ENCODE measurements around the gene MAGEA3. TPM values are rescaled to one million over a fixed set of nuclear protein-coding genes. Genes with fewer than 3 reads are reported as not detected.
"Not testable (repeated sequence)": the region's sequence is repeated elsewhere in the genome, so short reads cannot be mapped to it uniquely, and the experiment has no call there.

The MAGEA3 gene
- total RNA-seq, 4 donors from 2014 or later, result not detected

GRCh38 chrX:152725409-152725808, 26.8 kb downstream of the MAGEA3 start:
- H3K36me3 ChIP-seq, result no peaks in the 10 kb centered on the region
- no peak overlapping the region for H3K27ac ChIP-seq
- no peak for ATAC-seq
- H3K4me1 ChIP-seq, result no peaks in the 10 kb centered on the region
- TF ChIP-seq CTCF (IDR thresholded peaks at IDR 0.05), result no peak
- no peak for TF ChIP-seq POLR2A (IDR thresholded peaks at IDR 0.05)
- no peak for TF ChIP-seq EP300 (IDR thresholded peaks at IDR 0.05)
- no peak for TF ChIP-seq POLR2AphosphoS5 (IDR thresholded peaks at IDR 0.05)
- 69 to 73% methylated on average over 2 to 4 of the region's 7 CpGs for WGBS, 2 donors (ENCODE audit: low coverage in 1 of 2)
- no peaks in the 10 kb centered on the region for H3K27me3 ChIP-seq
- no peak overlapping the region for H3K4me3 ChIP-seq
- H3K9me3 ChIP-seq, result no peaks in the 10 kb centered on the region

DNA sequence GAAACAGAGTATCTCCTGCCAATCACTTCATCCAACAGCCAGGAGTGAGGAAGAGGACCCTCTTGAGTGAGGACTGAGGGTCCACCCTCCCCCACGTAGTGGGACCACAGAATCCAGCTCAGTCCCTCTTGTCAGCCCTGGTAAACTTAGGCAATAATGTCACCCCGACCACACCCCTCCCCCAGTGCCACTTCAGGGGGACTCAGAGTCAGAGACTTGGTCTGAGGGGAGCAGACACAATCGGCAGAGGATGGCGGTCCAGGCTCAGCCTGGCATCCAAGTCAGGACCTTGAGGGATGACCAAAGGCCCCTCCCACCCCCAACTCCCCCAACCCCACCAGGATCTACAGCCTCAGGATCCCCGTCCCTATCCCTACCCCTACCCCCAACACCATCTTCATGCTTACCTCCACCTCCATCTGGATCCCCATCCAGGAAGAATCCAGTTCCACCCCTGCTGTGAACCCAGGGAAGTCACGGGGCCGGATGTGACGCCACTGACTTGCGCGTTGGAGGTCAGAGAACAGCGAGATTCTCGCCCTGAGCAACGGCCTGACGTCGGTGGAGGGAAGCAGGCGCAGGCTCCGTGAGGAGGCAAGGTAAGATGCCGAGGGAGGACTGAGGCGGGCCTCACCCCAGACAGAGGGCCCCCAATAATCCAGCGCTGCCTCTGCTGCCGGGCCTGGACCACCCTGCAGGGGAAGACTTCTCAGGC, 34.8 kb downstream of the MAGEA3 start, which contains the start of the genes CSAG1 and MAGEA12:
Gene CSAG1, minus strand, starts transcription at position 461 of the 715 bp plus-strand sequence. CDS start 1,261 bp downstream, outside the sequence.
Gene MAGEA12, plus strand, starts transcription at position 497 of the 715 bp plus-strand sequence. CDS start 2,405 bp downstream, outside the sequence.
- no peak within 1 kb of the TSS for H3K4me3 ChIP-seq
- ATAC-seq, result no peak
- no CpG with 5 or more reads among the region's 21 CpGs for WGBS, 2 donors (ENCODE audit: low coverage in 1 of 2)
- no peaks in the 10 kb centered on the region for H3K9me3 ChIP-seq
- no peaks in the 10 kb centered on the region for H3K36me3 ChIP-seq
- TF ChIP-seq POLR2AphosphoS5 (IDR thresholded peaks at IDR 0.05) (no peak), EP300 (IDR thresholded peaks at IDR 0.05) (no peak), CTCF (IDR thresholded peaks at IDR 0.05) (no peak), POLR2A (IDR thresholded peaks at IDR 0.05) (no peak)
- no peak within 1 kb of the TSS for H3K27ac ChIP-seq
- no peaks in the 10 kb centered on the region for H3K27me3 ChIP-seq
- H3K4me1 ChIP-seq, result no peaks in the 10 kb centered on the region

DNA sequence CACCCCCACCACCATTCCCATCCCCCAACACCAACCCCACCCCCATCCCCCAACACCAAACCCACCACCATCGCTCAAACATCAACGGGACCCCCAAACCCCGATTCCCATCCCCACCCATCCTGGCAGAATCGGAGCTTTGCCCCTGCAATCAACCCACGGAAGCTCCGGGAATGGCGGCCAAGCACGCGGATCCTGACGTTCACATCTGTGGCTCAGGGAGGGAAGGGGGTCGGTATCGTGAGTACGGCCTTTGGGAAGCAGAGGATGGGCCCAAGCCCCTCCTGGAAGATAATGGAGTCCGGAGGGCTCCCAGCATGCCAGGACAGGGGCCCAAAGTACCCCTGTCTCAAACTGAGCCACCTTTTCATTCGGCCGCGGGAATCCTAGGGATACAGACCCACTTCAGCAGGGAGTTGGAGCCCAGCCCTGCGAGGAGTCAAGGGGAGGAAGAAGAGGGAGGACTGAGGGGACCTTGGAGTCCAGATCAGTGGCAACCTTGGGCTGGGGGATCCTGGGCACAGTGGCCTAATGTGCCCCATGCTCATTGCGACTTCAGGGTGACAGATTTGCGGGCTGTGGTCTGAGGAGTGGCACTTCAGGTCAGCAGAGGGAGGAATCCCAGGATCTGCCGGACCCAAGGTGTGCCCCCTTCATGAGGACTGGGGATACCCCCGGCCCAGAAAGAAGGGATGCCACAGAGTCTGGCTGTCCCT, 35.7 kb downstream of the MAGEA3 start:
- H3K27ac ChIP-seq, result not testable (repeated sequence)
- WGBS, 2 donors (ENCODE audit: low coverage in 1 of 2), result no CpG with 5 or more reads among the region's 22 CpGs

DNA sequence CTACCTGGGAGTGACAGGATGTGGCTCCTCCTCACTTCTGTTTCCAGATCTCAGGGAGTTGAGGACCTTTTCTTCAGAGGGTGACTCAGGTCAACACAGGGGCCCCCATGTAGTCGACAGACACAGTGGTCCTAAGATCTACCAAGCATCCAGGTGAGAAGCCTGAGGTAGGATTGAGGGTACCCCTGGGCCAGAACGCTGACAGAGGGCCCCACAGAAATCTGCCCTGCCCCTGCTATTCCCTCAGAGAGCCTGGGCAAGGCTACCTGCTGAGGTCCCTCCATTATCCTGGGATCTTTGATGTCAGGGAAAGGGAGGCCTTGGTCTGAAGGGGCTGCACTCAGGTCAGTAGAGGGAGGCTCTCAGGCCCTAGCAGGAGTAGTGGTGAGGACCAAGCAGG, 36.5 kb downstream of the MAGEA3 start:
- no peaks in the 10 kb centered on the region for H3K9me3 ChIP-seq
- no peaks in the 10 kb centered on the region for H3K36me3 ChIP-seq
- H3K4me1 ChIP-seq, result no peaks in the 10 kb centered on the region
- no peak for ATAC-seq
- TF ChIP-seq CTCF (IDR thresholded peaks at IDR 0.05), result no peak
- no peak for TF ChIP-seq POLR2AphosphoS5 (IDR thresholded peaks at IDR 0.05)
- no peak for TF ChIP-seq POLR2A (IDR thresholded peaks at IDR 0.05)
- no peak for TF ChIP-seq EP300 (IDR thresholded peaks at IDR 0.05)
- no peak overlapping the region for H3K4me3 ChIP-seq
- no peak overlapping the region for H3K27ac ChIP-seq
- no CpG with 5 or more reads among the region's 2 CpGs for WGBS, 2 donors (ENCODE audit: low coverage in 1 of 2)
- no peaks in the 10 kb centered on the region for H3K27me3 ChIP-seq

More for the DNA sequence above, 35.7 kb downstream of the MAGEA3 start:
- H3K9me3 ChIP-seq, ATAC-seq, H3K4me1 ChIP-seq, H3K4me3 ChIP-seq, H3K27me3 ChIP-seq, H3K36me3 ChIP-seq: not testable (repeated sequence)

- TF ChIP-seq CTCF (IDR thresholded peaks at IDR 0.05) (no peak), EP300 (IDR thresholded peaks at IDR 0.05) (no peak), POLR2A (IDR thresholded peaks at IDR 0.05) (no peak), POLR2AphosphoS5 (IDR thresholded peaks at IDR 0.05) (no peak)
- no peaks in the 10 kb centered on the region for H3K36me3 ChIP-seq
- H3K4me1 ChIP-seq, result no peaks in the 10 kb centered on the region
- H3K9me3 ChIP-seq, result no peaks in the 10 kb centered on the region
- no peak overlapping the region for H3K4me3 ChIP-seq
- no peak overlapping the region for H3K27ac ChIP-seq
- no peaks in the 10 kb centered on the region for H3K27me3 ChIP-seq
- no CpG with 5 or more reads among the region's 12 CpGs for WGBS, 2 donors (ENCODE audit: low coverage in 1 of 2)
- ATAC-seq, result no peak
Measured at GRCh38 chrX:152735860-152736511, 37.4 kb downstream of the MAGEA3 start.

- not testable (repeated sequence) for ATAC-seq, H3K4me3 ChIP-seq, H3K27me3 ChIP-seq, H3K27ac ChIP-seq, H3K36me3 ChIP-seq, H3K9me3 ChIP-seq, H3K4me1 ChIP-seq
- no CpG with 5 or more reads among the region's 12 CpGs for WGBS, 2 donors (ENCODE audit: low coverage in 1 of 2)
Measured at GRCh38 chrX:152736528-152736927, 37.9 kb downstream of the MAGEA3 start.
